HG03025 (cell line): ENCODE results near the gene MIS18BP1.

Experiments
- ATAC-seq: cut with Tn5 transposase; IDR thresholded peaks from one replicate; pipeline ENCODE4 v1.9.1; 2021; ENCODE audit warnings: mild to moderate bottlenecking, moderate library complexity; ENCODE audit not compliant: unreplicated experiment, low FRiP score

Gene MIS18BP1

GRCh38 chr14:45156067-45156466 lies 96.9 kb downstream of the MIS18BP1 start:
- ATAC-seq: no peak
